HUES6 (cell line): ENCODE results near the gene TLE1.

Experiments used
- H3K27ac ChIP-seq: 2 replicates; pipeline ENCODE4 v1.7.0; 2013; ENCODE audit warnings: low read depth, mild to moderate bottlenecking, low read length, inconsistent platforms
- H3K27me3 ChIP-seq: 2 replicates; pipeline ENCODE4 v1.6.1; 2013; ENCODE audit warnings: low read length; ENCODE audit not compliant: control insufficient read depth, insufficient read depth
- H3K36me3 ChIP-seq: 2 replicates; pipeline ENCODE4 v1.6.1; 2013; ENCODE audit warnings: low read length; ENCODE audit not compliant: control insufficient read depth, insufficient read depth
- H3K4me1 ChIP-seq: 2 replicates; pipeline ENCODE4 v1.6.1; 2013; ENCODE audit warnings: low read length; ENCODE audit not compliant: control insufficient read depth, insufficient read depth
- H3K4me3 ChIP-seq: 2 replicates; pipeline ENCODE4 v1.5.1; 2013; ENCODE audit warnings: low read depth, low read length
- H3K9ac ChIP-seq: one replicate; pipeline ENCODE4 v1.6.1; 2013; ENCODE audit warnings: mild to moderate bottlenecking, low read length
- H3K9me3 ChIP-seq: 2 replicates; pipeline ENCODE4 v1.6.1; 2013; ENCODE audit warnings: low read depth, low read length; ENCODE audit not compliant: control insufficient read depth, insufficient read depth

Gene TLE1

GRCh38 chr9:81588148-81588871, 101.0 kb downstream of the TLE1 start:
- Histone ChIP-seq H3K36me3 (peaks cover 85% of the 10 kb centered on the region), H3K9me3 (no peaks in the 10 kb centered on the region), H3K4me1 (peaks cover 12% of the 10 kb centered on the region), H3K27me3 (no peaks in the 10 kb centered on the region), H3K9ac (no peak overlapping the region), H3K27ac (no peak overlapping the region), H3K4me3 (no peak overlapping the region)

DNA sequence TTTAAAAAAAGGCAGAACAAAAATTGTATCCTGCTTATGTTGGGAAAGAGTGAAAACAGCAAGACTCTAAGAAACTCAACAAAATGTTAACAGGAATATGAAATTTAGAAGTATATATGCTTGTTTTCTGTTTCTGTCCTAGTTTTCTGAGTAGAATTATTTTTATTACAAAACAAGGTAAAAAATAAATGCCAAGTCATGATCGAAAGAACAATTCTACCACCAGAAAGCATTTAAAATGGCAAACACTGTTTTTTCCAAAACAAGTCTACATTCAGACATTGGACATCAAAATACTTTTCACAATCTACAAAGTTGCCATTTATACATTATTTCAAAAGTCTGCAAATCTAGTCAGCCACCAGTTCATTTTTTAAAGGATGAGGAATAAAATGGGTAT, 102.6 kb downstream of the TLE1 start:
- no peak overlapping the region for H3K9ac ChIP-seq
- H3K4me3 ChIP-seq: no peak overlapping the region
- H3K4me1 ChIP-seq: peaks cover 6% of the 10 kb centered on the region; the same call in 1 of the 2 replicates
- H3K9me3 ChIP-seq: no peaks in the 10 kb centered on the region
- no peak overlapping the region for H3K27ac ChIP-seq
- H3K27me3 ChIP-seq: no peaks in the 10 kb centered on the region
- peaks cover 85% of the 10 kb centered on the region for H3K36me3 ChIP-seq

GRCh38 chr9:81585191-81585763, 104.1 kb downstream of the TLE1 start:
- Histone ChIP-seq H3K4me3 (no peak overlapping the region), H3K36me3 (peaks cover 80% of the 10 kb centered on the region), H3K4me1 (peaks cover 6% of the 10 kb centered on the region; the same call in 1 of the 2 replicates), H3K9ac (no peak overlapping the region), H3K27me3 (no peaks in the 10 kb centered on the region), H3K9me3 (no peaks in the 10 kb centered on the region), H3K27ac (no peak overlapping the region)

GRCh38 chr9:81584099-81584498, 105.2 kb downstream of the TLE1 start:
- Histone ChIP-seq H3K9me3 (no peaks in the 10 kb centered on the region), H3K4me1 (peaks cover 5% of the 10 kb centered on the region; the same call in 1 of the 2 replicates), H3K9ac (no peak overlapping the region), H3K27me3 (no peaks in the 10 kb centered on the region), H3K4me3 (no peak overlapping the region), H3K36me3 (peaks cover 68% of the 10 kb centered on the region), H3K27ac (no peak overlapping the region)

- no peak overlapping the region for H3K9ac ChIP-seq
Measured at GRCh38 chr9:81581986-81582385, 107.4 kb downstream of the TLE1 start.

GRCh38 chr9:81579381-81579780, 110.0 kb downstream of the TLE1 start:
- no peak overlapping the region for H3K9ac ChIP-seq

More at GRCh38 chr9:81581986-81582385, 107.4 kb downstream of the TLE1 start:
- Histone ChIP-seq H3K4me3 (no peak overlapping the region), H3K4me1 (no peaks in the 10 kb centered on the region), H3K36me3 (peaks cover 47% of the 10 kb centered on the region), H3K27me3 (no peaks in the 10 kb centered on the region), H3K27ac (no peak overlapping the region), H3K9me3 (no peaks in the 10 kb centered on the region)

GRCh38 chr9:81578606-81579005, 110.7 kb downstream of the TLE1 start:
- Histone ChIP-seq H3K36me3 (peaks cover 18% of the 10 kb centered on the region), H3K9me3 (no peaks in the 10 kb centered on the region), H3K27ac (0 out of 2 replicates have a peak overlapping the region, but pooled peaks have one; percentile 10)

More at GRCh38 chr9:81579381-81579780, 110.0 kb downstream of the TLE1 start:
- no peak overlapping the region for H3K4me3 ChIP-seq
- no peak overlapping the region for H3K27ac ChIP-seq
- H3K4me1 ChIP-seq: no peaks in the 10 kb centered on the region
- no peaks in the 10 kb centered on the region for H3K9me3 ChIP-seq
- peaks cover 26% of the 10 kb centered on the region for H3K36me3 ChIP-seq
- H3K27me3 ChIP-seq: no peaks in the 10 kb centered on the region

GRCh38 chr9:81575956-81576355, 113.4 kb downstream of the TLE1 start:
- Histone ChIP-seq H3K36me3 (peaks cover under 1% of the 10 kb centered on the region), H3K27ac (no peak overlapping the region), H3K27me3 (no peaks in the 10 kb centered on the region), H3K9ac (no peak overlapping the region), H3K4me1 (peaks cover 7% of the 10 kb centered on the region), H3K4me3 (no peak overlapping the region), H3K9me3 (no peaks in the 10 kb centered on the region)

More at GRCh38 chr9:81578606-81579005, 110.7 kb downstream of the TLE1 start:
- Histone ChIP-seq H3K4me1 (peaks cover 6% of the 10 kb centered on the region), H3K27me3 (no peaks in the 10 kb centered on the region), H3K4me3 (no peak overlapping the region), H3K9ac (no peak overlapping the region)

GRCh38 chr9:81574405-81574804, 114.9 kb downstream of the TLE1 start:
- no peak overlapping the region for H3K9ac ChIP-seq
- no peaks in the 10 kb centered on the region for H3K9me3 ChIP-seq
- H3K27ac ChIP-seq: no peak overlapping the region

DNA sequence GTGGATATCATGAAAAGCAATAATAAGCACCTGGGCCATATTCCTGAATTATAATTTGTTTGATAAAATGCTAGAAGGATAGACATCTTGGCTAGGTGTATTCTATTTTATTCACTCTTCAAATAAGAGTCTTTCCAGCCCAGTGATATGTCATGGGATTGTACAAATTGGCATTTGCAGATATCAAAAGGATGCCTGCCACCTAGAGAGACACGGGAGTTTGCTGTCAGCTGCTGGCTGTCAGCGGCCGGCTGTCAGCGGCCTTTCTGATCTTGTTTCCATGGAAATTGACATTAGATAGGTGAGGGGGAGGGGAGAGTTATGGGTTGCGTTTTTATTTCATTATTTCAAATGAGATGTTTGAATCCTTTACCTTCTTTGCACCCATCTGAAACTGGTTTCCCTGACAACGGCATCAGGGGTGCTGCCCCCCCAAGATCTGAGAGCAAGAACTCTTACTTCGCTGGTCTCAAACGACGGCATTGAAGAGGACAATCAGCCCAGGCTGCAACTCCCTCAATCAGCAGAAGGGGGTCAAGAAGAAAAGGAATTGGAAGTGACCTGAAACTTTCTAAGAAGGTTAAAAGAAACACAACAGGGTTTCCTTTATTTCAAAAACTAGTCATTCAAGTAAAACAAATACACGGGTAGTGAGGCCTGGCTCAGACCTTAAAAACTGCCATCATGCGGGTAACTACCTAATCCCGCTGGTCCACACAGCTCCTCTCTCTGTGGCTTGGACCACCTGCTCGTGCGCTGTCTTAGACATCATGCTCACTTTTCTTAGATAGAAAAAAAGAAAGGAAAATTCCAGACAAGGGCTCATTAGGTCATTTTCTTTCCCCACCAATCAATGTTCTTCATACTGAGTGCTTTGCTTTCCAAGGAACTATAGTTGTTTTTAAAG, 115.7 kb downstream of the TLE1 start:
- Histone ChIP-seq H3K27me3 (no peaks in the 10 kb centered on the region), H3K9me3 (no peaks in the 10 kb centered on the region), H3K9ac (no peak overlapping the region), H3K36me3 (no peaks in the 10 kb centered on the region; the same call in 1 of the 2 replicates), H3K27ac (no peak overlapping the region), H3K4me3 (no peak overlapping the region), H3K4me1 (peaks cover 7% of the 10 kb centered on the region)

More at GRCh38 chr9:81574405-81574804, 114.9 kb downstream of the TLE1 start:
- Histone ChIP-seq H3K4me1 (peaks cover 7% of the 10 kb centered on the region), H3K4me3 (no peak overlapping the region), H3K27me3 (no peaks in the 10 kb centered on the region), H3K36me3 (no peaks in the 10 kb centered on the region; the same call in 1 of the 2 replicates)
